ENCODE results near the gene CRB1. TPM values are rescaled to one million over a fixed set of nuclear protein-coding genes. Genes with fewer than 3 reads are reported as not detected.

Gene CRB1
- total RNA-seq, 2 donors from 2014 or later = 0.14 to 0.28 TPM

GRCh38 chr1:197287863-197288262 is 19.8 kb downstream of the CRB1 start:
- intact Hi-C loops (cut with DNase I) = no loop called here
- DNase-seq (ENCODE audit: low spot score) = no peak

- no peak for DNase-seq (ENCODE audit: low spot score)
- intact Hi-C loops (cut with DNase I) = no loop called here
Observed at GRCh38 chr1:197302775-197303174, 34.7 kb downstream of the CRB1 start.

DNA sequence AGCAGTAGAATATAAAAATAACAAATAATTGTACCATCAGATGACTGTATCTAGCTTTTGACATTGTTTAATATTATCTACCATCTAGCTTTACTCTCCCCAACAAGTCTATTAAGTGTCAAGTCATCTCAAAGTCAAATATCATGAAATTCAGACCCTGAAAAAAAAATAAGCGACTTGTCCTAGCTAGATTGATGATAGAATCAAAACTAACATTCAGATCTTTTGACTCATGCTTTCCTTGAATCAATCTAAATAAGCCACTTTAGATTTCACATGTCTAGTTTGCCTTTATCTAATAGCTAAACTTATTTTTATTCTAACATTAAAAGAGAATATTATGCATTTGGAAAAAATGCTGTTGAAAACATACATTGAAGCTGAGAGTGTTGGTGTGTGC is 35.4 kb downstream of the CRB1 start:
- no peak for DNase-seq (ENCODE audit: low spot score)
- intact Hi-C loops (cut with DNase I) = no loop called here

GRCh38 chr1:197304638-197305200 is 36.7 kb downstream of the CRB1 start:
- no peak for DNase-seq (ENCODE audit: low spot score)
- intact Hi-C loops (cut with DNase I) = no loop called here

- intact Hi-C loops (cut with DNase I) = no loop called here
- DNase-seq (ENCODE audit: low spot score) = no peak
Observed at GRCh38 chr1:197305925-197306324, 37.9 kb downstream of the CRB1 start.

DNA sequence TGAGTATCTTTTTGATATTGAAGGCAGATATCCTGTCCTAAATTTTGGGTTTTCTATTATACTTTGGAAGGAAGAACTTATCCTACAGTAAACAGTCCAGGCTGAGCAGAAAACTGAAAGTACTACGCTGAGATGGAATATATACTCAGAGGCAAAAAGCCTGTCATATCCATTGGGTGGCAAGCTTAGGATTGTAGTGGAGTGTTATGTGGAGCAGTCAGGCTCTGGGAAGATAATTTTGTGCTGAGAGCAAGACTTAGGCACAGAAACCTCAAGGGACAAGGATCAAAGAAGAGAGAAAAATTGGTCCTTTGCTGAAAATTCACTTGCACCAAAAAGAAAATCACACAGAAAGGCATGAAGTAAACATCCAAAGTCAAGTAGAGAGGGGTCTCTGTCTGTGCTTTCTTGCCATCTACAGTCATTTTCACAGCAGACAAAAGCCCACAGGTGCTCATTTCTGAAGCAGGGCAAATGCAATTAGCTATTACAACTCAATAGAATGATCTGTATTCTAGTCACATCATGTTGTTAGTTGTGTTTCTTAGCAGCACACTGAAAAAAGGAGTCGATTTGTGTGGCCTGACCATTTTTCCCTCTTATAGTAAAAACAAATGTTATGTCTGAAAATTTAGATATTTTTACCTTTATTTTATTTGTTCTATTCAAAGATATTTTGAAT is 38.5 kb downstream of the CRB1 start:
- no peak for DNase-seq (ENCODE audit: low spot score)

GRCh38 chr1:197307136-197307535 is 39.1 kb downstream of the CRB1 start:
- DNase-seq (ENCODE audit: low spot score) = no peak
- intact Hi-C loops (cut with DNase I) = no loop called here

More for the DNA sequence above, 38.5 kb downstream of the CRB1 start:
- intact Hi-C loops (cut with DNase I) = no loop called here

DNA sequence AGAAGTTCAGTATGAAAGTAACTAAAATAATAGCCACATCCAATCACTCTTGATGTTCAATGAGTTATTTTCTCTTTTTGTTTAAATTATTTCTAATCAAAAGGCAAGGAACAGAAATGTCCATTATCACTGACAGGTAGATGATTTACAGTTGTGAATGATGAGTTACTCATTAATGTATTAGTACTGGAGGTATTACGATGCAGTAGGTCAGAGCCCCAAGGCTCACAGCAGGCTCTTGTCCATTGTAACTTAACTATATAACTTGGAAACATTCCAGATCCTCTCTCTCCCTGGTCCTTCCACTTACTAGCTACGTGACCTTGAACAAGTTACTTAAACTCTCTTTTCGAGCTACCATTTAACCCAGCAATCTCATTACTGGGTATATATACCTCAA is 39.5 kb downstream of the CRB1 start:
- intact Hi-C loops (cut with DNase I) = no loop called here
- no peak for DNase-seq (ENCODE audit: low spot score)

DNA sequence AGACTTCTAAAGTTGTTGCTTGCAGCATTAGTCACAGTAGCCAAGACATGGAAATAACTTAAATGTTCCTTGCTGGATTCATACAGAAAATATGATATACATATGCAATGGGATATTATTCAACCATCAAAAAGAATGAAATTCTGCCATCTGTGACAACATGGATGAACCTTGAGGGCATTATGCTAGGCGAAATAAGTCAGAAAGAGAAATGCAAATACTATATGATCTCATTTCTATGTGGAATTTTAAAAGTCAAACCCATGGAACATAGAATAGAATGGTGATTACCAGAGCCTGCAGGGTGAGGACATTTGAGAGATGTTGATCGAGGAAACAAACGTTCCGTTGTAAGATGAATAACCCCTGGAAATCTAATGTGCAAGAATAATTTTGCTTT is 43.0 kb downstream of the CRB1 start:
- intact Hi-C loops (cut with DNase I) = no loop called here
- DNase-seq (ENCODE audit: low spot score) = no peak

GRCh38 chr1:197312163-197312562 is 44.1 kb downstream of the CRB1 start:
- intact Hi-C loops (cut with DNase I) = no loop called here
- DNase-seq (ENCODE audit: low spot score) = no peak

DNA sequence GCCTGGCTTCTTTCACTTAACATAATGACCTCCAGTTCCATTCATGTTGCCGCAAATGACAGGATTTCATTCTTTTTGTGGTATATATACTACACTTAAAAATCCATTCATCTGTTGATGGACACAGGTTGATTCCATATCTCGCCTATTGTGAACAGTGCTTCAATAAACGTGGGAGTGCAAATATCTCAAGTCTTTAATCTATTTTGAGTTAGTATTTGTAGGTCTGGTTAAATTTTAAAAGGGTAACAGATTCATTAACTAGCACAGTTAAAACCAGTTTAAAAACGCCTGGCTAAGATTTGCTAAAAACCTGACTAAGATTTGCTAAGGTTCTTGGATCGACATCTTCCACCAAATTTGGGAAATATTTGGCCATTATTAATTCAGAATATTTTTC is 45.7 kb downstream of the CRB1 start:
- DNase-seq (ENCODE audit: low spot score) = no peak
- intact Hi-C loops (cut with DNase I) = no loop called here

GRCh38 chr1:197314682-197315081 is 46.6 kb downstream of the CRB1 start:
- no peak for DNase-seq (ENCODE audit: low spot score)
- intact Hi-C loops (cut with DNase I) = no loop called here

DNA sequence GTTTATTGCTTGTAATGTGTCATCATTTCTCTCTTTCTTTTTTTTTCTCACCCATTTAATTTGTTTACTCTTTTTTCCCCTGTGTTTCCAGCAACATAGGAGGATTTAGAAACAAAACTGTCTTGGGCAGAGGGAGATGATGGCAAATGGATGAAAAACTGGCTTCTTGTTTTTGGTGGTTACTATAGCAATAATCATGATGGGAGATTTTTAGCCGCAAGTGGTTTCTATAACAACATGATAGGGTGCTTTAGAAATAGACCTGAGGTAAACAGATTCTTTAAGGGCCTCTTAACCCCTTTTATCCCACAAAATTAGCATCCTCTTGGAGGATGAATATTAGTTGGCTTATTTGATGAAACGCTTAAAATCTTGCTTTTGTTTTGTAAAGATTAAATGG is 51.6 kb downstream of the CRB1 start:
- DNase-seq (ENCODE audit: low spot score) = no peak
- intact Hi-C loops (cut with DNase I) = loop anchor here in 1 of 2 donors (10.0 kb wide), 1 partner anchor 605 kb away; no protein-coding TSS in a partner anchor

GRCh38 chr1:197320991-197321531 is 53.0 kb downstream of the CRB1 start:
- intact Hi-C loops (cut with DNase I) = loop anchor here in 1 of 2 donors (10.0 kb wide), 1 partner anchor 604 kb away; no protein-coding TSS in a partner anchor
- DNase-seq (ENCODE audit: low spot score) = no peak

DNA sequence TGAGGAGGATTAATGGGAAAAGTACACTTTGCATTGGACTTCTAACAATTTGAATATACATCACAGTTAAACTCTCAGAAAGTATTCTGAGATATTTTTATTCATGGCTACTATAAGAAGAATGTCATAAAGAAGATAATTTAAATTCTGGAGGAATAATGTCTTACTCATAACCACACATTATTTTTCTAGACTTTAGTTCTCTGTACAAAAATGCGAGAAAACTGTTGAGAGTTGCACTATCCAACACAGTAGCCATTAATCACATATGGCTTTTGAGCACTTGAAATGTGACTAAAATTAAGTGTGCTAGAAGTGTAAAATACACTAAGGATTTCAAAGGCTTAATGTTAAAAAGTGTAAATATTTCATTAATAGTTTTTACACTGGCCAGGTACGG is 53.8 kb downstream of the CRB1 start:
- intact Hi-C loops (cut with DNase I) = loop anchor here in 1 of 2 donors (10.0 kb wide), 1 partner anchor 603 kb away; no protein-coding TSS in a partner anchor
- no peak for DNase-seq (ENCODE audit: low spot score)

DNA sequence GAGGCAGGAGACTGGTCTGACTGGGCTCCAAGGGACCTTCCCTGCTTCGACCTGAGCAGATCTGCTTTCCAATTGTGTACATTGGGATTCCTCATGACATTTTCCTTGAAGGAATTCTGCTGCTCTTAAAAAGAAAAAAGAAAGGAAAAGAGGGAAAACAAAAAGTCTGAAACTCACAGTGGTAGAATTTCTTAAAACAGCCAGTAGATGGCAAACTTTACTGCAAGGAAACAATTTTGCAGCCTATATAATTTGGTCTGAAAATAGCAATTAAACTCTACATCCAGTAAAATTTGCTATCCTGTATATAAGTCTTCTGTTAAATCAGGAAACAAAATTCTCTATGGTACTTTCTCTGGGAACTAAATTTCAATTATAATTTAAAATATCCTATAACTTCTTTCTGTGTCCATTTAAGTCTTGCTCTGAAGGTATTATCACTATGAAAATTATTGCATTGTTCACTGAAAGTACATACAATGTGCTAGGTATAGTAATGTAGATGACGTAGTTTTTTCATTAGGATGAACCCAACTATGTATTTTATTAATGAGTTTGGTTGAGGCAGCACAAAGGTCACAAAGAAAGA is 59.8 kb downstream of the CRB1 start:
- DNase-seq (ENCODE audit: low spot score) = no peak
- intact Hi-C loops (cut with DNase I) = loop anchor here in 1 of 2 donors (10.0 kb wide), 1 partner anchor 597 kb away; no protein-coding TSS in a partner anchor

- no peak for DNase-seq (ENCODE audit: low spot score)
- intact Hi-C loops (cut with DNase I) = no loop called here
Observed at GRCh38 chr1:197330213-197330612, 62.2 kb downstream of the CRB1 start.

DNA sequence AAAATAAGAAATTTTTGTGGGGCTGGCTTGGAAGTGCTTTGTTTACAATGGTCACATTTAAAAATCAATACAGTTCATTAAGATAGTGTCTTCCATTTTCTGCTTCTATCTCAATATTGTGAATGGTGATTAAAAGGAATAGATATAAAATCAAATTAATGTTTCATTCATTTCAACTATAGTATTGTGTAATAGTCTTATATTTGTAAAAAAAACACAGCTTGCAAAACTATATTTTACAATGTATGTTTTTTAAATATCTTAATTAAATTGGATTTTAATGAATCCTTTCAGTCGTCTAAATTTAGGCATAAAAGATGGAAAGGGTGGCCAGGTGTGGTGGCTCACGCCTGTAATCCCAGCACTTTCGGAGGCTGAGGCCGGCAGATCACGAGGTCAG is 63.5 kb downstream of the CRB1 start:
- DNase-seq (ENCODE audit: low spot score) = no peak
- intact Hi-C loops (cut with DNase I) = no loop called here

DNA sequence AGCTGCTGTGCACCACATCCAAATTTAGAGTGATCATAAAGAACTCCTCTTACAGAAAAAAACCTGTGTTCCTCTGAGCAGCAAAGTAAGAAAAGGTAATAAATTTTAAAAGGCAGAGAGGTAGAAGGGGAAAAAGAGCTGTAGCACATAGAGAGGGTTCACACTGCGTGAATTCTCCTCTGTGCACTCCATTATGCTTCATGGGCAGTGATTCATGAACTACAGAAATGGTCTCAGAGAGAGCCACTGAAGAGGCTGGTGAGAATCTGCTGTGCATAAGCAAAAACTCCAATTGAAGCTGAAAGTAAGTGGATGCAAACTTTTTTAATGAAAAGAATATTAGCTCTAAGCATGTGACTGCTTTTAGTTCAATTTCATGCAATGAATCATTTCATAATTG is 65.0 kb downstream of the CRB1 start:
- intact Hi-C loops (cut with DNase I) = no loop called here
- DNase-seq (ENCODE audit: low spot score) = no peak

DNA sequence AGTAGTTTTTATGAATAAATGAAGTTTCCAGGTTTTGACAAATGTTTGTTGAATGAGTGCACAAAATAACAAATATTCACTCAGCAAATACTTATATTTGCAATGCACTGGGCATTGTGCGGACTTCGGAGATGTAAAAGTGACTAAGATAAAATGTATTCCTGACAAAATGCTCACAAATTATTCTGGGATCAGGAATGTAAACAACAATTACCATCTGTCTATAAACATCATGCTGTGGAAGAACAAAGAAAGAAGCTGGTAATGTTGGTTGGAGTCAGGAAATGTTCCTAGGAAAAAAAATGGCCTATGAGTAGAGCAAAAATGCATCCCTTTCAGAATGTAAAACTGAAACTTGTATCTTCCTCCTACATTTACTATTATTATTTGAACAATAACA is 68.5 kb downstream of the CRB1 start:
- DNase-seq (ENCODE audit: low spot score) = no peak
- intact Hi-C loops (cut with DNase I) = no loop called here
